HepG2 (cell line): ENCODE data around the gene MSMO1. TPM values are rescaled to one million over a fixed set of nuclear protein-coding genes. Genes with fewer than 3 reads are reported as not detected.

Source experiments
- ATF3 ChIP-seq: sonication (generic); formaldehyde crosslinking; IDR thresholded peaks from 2 replicates; pipeline ENCODE4 v1.4.0; 2020; ENCODE audit warnings: missing genetic modification reagents
- BRCA1 ChIP-seq: sonication (generic); formaldehyde crosslinking; IDR thresholded peaks from 2 replicates; pipeline ENCODE4 v1.4.0; 2020; ENCODE audit warnings: missing genetic modification reagents
- FOSL2 ChIP-seq: sonication (generic); formaldehyde crosslinking; IDR thresholded peaks from 2 replicates; pipeline ENCODE4 v1.4.0; 2020; ENCODE audit warnings: missing genetic modification reagents
- KLF9 ChIP-seq: IDR thresholded peaks from 2 replicates; pipeline ENCODE4 v1.6.1; 2016; ENCODE audit warnings: low read depth
- NR0B2 ChIP-seq: sonication (generic); formaldehyde crosslinking; IDR thresholded peaks from 2 replicates; pipeline ENCODE4 v1.4.0; 2020; ENCODE audit warnings: mild to moderate bottlenecking, missing genetic modification reagents
- NR2F2 ChIP-seq: IDR thresholded peaks from 2 replicates; pipeline ENCODE4 v1.6.1; 2012; ENCODE audit warnings: low read depth, inconsistent platforms, borderline replicate concordance
- POLR2AphosphoS5 ChIP-seq: IDR thresholded peaks from 2 replicates; pipeline ENCODE4 v1.6.1; 2012; ENCODE audit warnings: low read depth, low read length
- POLR2G ChIP-seq: fragments of 200-400 bp; formaldehyde crosslinking; IDR thresholded peaks from 2 replicates; pipeline ENCODE4 v1.6.1; 2018; ENCODE audit warnings: mild to moderate bottlenecking, low read depth, low read length, moderate library complexity
- RBAK ChIP-seq: sonication (generic); formaldehyde crosslinking; IDR thresholded peaks from 2 replicates; pipeline ENCODE4 v1.5.1; 2020; ENCODE audit warnings: mild to moderate bottlenecking, missing genetic modification reagents
- RCOR2 ChIP-seq: IDR thresholded peaks from 2 replicates; pipeline ENCODE4 v1.6.1; 2016; ENCODE audit warnings: missing biosample characterization, missing genetic modification reagents
- REXO4 ChIP-seq: sonication (generic); formaldehyde crosslinking; IDR thresholded peaks from 2 replicates; pipeline ENCODE4 v1.8.0; 2022; ENCODE audit warnings: missing genetic modification reagents, mild to moderate bottlenecking, borderline replicate concordance
- RXRA ChIP-seq: sonication (generic); formaldehyde crosslinking; IDR thresholded peaks from 2 replicates; pipeline ENCODE4 v1.5.1; 2020; ENCODE audit warnings: missing genetic modification reagents
- TARDBP ChIP-seq: sonication (generic); formaldehyde crosslinking; IDR thresholded peaks from 2 replicates; pipeline ENCODE4 v1.8.0; 2022; ENCODE audit warnings: mild to moderate bottlenecking, missing genetic modification reagents
- ZFP37 ChIP-seq: sonication (generic); formaldehyde crosslinking; IDR thresholded peaks from 2 replicates; pipeline ENCODE4 v1.4.0; 2020; ENCODE audit warnings: missing genetic modification reagents, borderline replicate concordance
- ZNF18 ChIP-seq: sonication (generic); formaldehyde crosslinking; IDR thresholded peaks from 2 replicates; pipeline ENCODE4 v1.8.0; 2022; ENCODE audit warnings: mild to moderate bottlenecking, missing genetic modification reagents; ENCODE audit not compliant: insufficient replicate concordance
- ZNF230 ChIP-seq: sonication (generic); formaldehyde crosslinking; IDR thresholded peaks from 2 replicates; pipeline ENCODE4 v1.4.0; 2020; ENCODE audit warnings: mild to moderate bottlenecking, missing genetic modification reagents
- ZNF572 ChIP-seq: sonication (generic); formaldehyde crosslinking; IDR thresholded peaks from 2 replicates; pipeline ENCODE4 v1.5.1; 2020; ENCODE audit warnings: mild to moderate bottlenecking, missing genetic modification reagents
- ZNF597 ChIP-seq: sonication (generic); formaldehyde crosslinking; IDR thresholded peaks from 2 replicates; pipeline ENCODE4 v1.5.0; 2020; ENCODE audit warnings: missing genetic modification reagents
- ZNF605 ChIP-seq: sonication (generic); formaldehyde crosslinking; IDR thresholded peaks from 2 replicates; pipeline ENCODE4 v1.8.0; 2022; ENCODE audit warnings: mild to moderate bottlenecking, missing genetic modification reagents
- ZNF644 ChIP-seq: IDR thresholded peaks from 2 replicates; pipeline ENCODE4 v1.6.1; 2016; ENCODE audit warnings: low read depth
- ZNF775 ChIP-seq: sonication (generic); formaldehyde crosslinking; IDR thresholded peaks from 2 replicates; pipeline ENCODE4 v1.4.0; 2020; ENCODE audit warnings: missing genetic modification reagents, mild to moderate bottlenecking, moderate library complexity, borderline replicate concordance
- polyA plus RNA-seq, 8 experiments: library from polyadenylated mRNA; depleted of rRNA in 3 of 8; stranded (reverse) in 7 of 8; unstranded in 1 of 8; fragments of >200 nt; fragmentation: Illumina TruSeq in 4 of 8; extraction: Trizol in 4 of 8; gene quantifications; 2 replicates each; pipeline versions ENCODE4 v1.2.1 to v1.2.3, GENCODE V29; 2011 to 2016; ENCODE audit warnings: low read depth in 4 of 8, missing spikeins in 1 of 8, mixed read lengths in 1 of 8; ENCODE audit not compliant: insufficient read depth in 1 of 8
- total RNA-seq, 5 experiments: library from RNA; depleted of rRNA; stranded (reverse); fragments of >200 nt; fragmentation: Illumina TruSeq; extraction: Trizol; gene quantifications; 2 replicates each; pipeline ENCODE4 v1.2.3, GENCODE V29; 2016; ENCODE audit warnings: low read depth in 1 of 5

Gene MSMO1
- total and polyA plus RNA-seq, 2 of the 13 experiments (the other 11 are each of a cell fraction or from before 2014, with no cell fraction given), result 98.1 to 216 TPM

- TF ChIP-seq RCOR2 (peak; percentile 60; the same call in 1 of the 2 replicates), NR2F2 (peak; percentile 73), ZNF18 (CRISPR knock-in tag) (no peak), RBAK (CRISPR knock-in tag) (no peak), NR0B2 (no peak), POLR2AphosphoS5 (no peak), ZNF775 (CRISPR knock-in tag) (no peak), KLF9 (CRISPR knock-in tag) (no peak), TARDBP (peak; percentile 62; the same call in 1 of the 2 replicates), ZNF644 (CRISPR knock-in tag) (peak; percentile 86), REXO4 (no peak), ZNF572 (CRISPR knock-in tag) (no peak), BRCA1 (CRISPR knock-in tag) (no peak), ZNF230 (CRISPR knock-in tag) (0 out of 2 replicates have a peak, but pooled peaks have one; percentile 37), ZNF605 (no peak), FOSL2 (CRISPR knock-in tag) (peak; percentile 90), ATF3 (CRISPR knock-in tag) (peak; percentile 95), POLR2G (no peak), ZNF597 (CRISPR knock-in tag) (no peak), ZFP37 (CRISPR knock-in tag) (no peak), RXRA (CRISPR knock-in tag) (peak; percentile 73; the same call in 1 of the 2 replicates)
- TF ChIP-seq, all 625 proteins: peak for 124
These were observed 39.6 kb downstream of the MSMO1 start (continued) for GRCh38 chr4:165367040-165367439.
